ENCODE measurements around the gene GUCY1B1. TPM values are rescaled to one million over a fixed set of nuclear protein-coding genes. Genes with fewer than 3 reads are reported as not detected.

The GUCY1B1 gene
- total RNA-seq, 1 experiment from 2014 or later = 0.39 TPM

GRCh38 chr4:155741546-155741945, 17.3 kb upstream of the GUCY1B1 start:
- no peak overlapping the region for H3K4me3 ChIP-seq
- no peaks in the 10 kb centered on the region for H3K9me3 ChIP-seq (ENCODE audit: insufficient read depth, low read depth)
- H3F3A ChIP-seq (ENCODE audit: insufficient read depth, low read depth) = no peaks in the 10 kb centered on the region
- BruUV-seq (replicated peaks) = no TSS peak
- H4K20me1 ChIP-seq (ENCODE audit: insufficient read depth) = no peaks in the 10 kb centered on the region
- ChIA-PET POLR2A (ENCODE audit: unreplicated experiment) (interaction anchor here (0.6 kb wide), 1 partner anchor 352 kb away, joined by 3 read pairs; no protein-coding TSS in a partner anchor), CTCF (no interaction called here)
- intact Hi-C loops (cut with micrococcal nuclease; ENCODE audit: unreplicated experiment) = no loop called here
- no peaks in the 10 kb centered on the region for H3K27me3 ChIP-seq (ENCODE audit: insufficient read depth, low read depth)
- H3K27ac ChIP-seq = no peak overlapping the region
- TF ChIP-seq CTCF (conservative IDR thresholded peaks at IDR 0.05) = no peak
- TF ChIP-seq EZH2 (IDR thresholded peaks at IDR 0.05; ENCODE audit: low read depth) = no peak
- H3K9me2 ChIP-seq (ENCODE audit: insufficient read depth) = no peaks in the 10 kb centered on the region
- H3K36me3 ChIP-seq (ENCODE audit: low read depth) = no peaks in the 10 kb centered on the region
- no peak for DNase-seq
- H3K79me2 ChIP-seq (ENCODE audit: low read depth) = no peaks in the 10 kb centered on the region
- no peak overlapping the region for H3K4me2 ChIP-seq
- H3K4me1 ChIP-seq (replicated peaks; ENCODE audit: insufficient read depth) = no peaks in the 10 kb centered on the region
- H2AFZ ChIP-seq = no peak overlapping the region

GRCh38 chr4:155742310-155743015, 16.4 kb upstream of the GUCY1B1 start:
- DNase-seq = no peak
- no peak overlapping the region for H2AFZ ChIP-seq
- no peaks in the 10 kb centered on the region for H3K4me1 ChIP-seq (replicated peaks; ENCODE audit: insufficient read depth)
- H3K27ac ChIP-seq = no peak overlapping the region
- H3K9me2 ChIP-seq (ENCODE audit: insufficient read depth) = no peaks in the 10 kb centered on the region
- no peak overlapping the region for H3K4me3 ChIP-seq
- no peaks in the 10 kb centered on the region for H3K9me3 ChIP-seq (ENCODE audit: insufficient read depth, low read depth)
- CTCF ChIA-PET = no interaction called here
- H3K27me3 ChIP-seq (ENCODE audit: insufficient read depth, low read depth) = no peaks in the 10 kb centered on the region
- no peak overlapping the region for H3K4me2 ChIP-seq
- POLR2A ChIA-PET (ENCODE audit: unreplicated experiment) = interaction anchor here (0.6 kb wide), 1 partner anchor 351 kb away, joined by 3 read pairs; no protein-coding TSS in a partner anchor
- intact Hi-C loops (cut with micrococcal nuclease; ENCODE audit: unreplicated experiment) = no loop called here
- no TSS peak for BruUV-seq (replicated peaks)
- no peaks in the 10 kb centered on the region for H3K36me3 ChIP-seq (ENCODE audit: low read depth)
- no peaks in the 10 kb centered on the region for H4K20me1 ChIP-seq (ENCODE audit: insufficient read depth)
- H3K79me2 ChIP-seq (ENCODE audit: low read depth) = no peaks in the 10 kb centered on the region
- no peaks in the 10 kb centered on the region for H3F3A ChIP-seq (ENCODE audit: insufficient read depth, low read depth)
- TF ChIP-seq CTCF (conservative IDR thresholded peaks at IDR 0.05) (no peak), EZH2 (IDR thresholded peaks at IDR 0.05; ENCODE audit: low read depth) (no peak)

GRCh38 chr4:155745984-155746383, 12.8 kb upstream of the GUCY1B1 start:
- Histone ChIP-seq H3K4me1 (replicated peaks; ENCODE audit: insufficient read depth) (no peaks in the 10 kb centered on the region), H3K27ac (no peak overlapping the region), H3K4me2 (no peak overlapping the region), H3K79me2 (ENCODE audit: low read depth) (no peaks in the 10 kb centered on the region), H3K27me3 (ENCODE audit: insufficient read depth, low read depth) (no peaks in the 10 kb centered on the region), H3K9me3 (ENCODE audit: insufficient read depth, low read depth) (no peaks in the 10 kb centered on the region), H3F3A (ENCODE audit: insufficient read depth, low read depth) (no peaks in the 10 kb centered on the region), H3K9me2 (ENCODE audit: insufficient read depth) (no peaks in the 10 kb centered on the region), H4K20me1 (ENCODE audit: insufficient read depth) (no peaks in the 10 kb centered on the region), H2AFZ (no peak overlapping the region), H3K4me3 (no peak overlapping the region), H3K36me3 (ENCODE audit: low read depth) (no peaks in the 10 kb centered on the region)
- no TSS peak for BruUV-seq (replicated peaks)
- POLR2A ChIA-PET (ENCODE audit: unreplicated experiment) = no interaction called here
- TF ChIP-seq EZH2 (IDR thresholded peaks at IDR 0.05; ENCODE audit: low read depth) (no peak), CTCF (conservative IDR thresholded peaks at IDR 0.05) (no peak)
- no peak for DNase-seq
- CTCF ChIA-PET = no interaction called here
- intact Hi-C loops (cut with micrococcal nuclease; ENCODE audit: unreplicated experiment) = no loop called here

Measured in PC-9 (cell line).